Panc1 (cell line): Measurements from ENCODE around the gene CCDC9B. TPM values are rescaled to one million over a fixed set of nuclear protein-coding genes. Genes with fewer than 3 reads are reported as not detected.

ENCODE experiments used
- ATAC-seq: fragments of 200-7000 bp; cut with Tn5 transposase; 2 replicates; pipeline ENCODE4 v1.9.1; 2020; ENCODE audit warnings: mild to moderate bottlenecking, moderate library complexity
- BruUV-seq: library from RNA; stranded (reverse); fragments of 400-500 nt; replicated peaks from 2 replicates; lab custom pipeline; 2021; lab: Mats Ljungman, UMichigan
- CTCF ChIA-PET: fragments of 300-600 bp; sonication (Branson Sonifier 250); formaldehyde crosslinking; loops from one replicate; lab custom pipeline; 2022; ENCODE audit warnings: antibody characterized with exemption; lab: Charles Lee
- POLR2A ChIA-PET: fragments of 300-600 bp; sonication (Branson Sonifier 250); formaldehyde crosslinking; loops from one replicate; lab custom pipeline; 2022; ENCODE audit warnings: antibody characterized with exemption; lab: Charles Lee
- DNase-seq: peaks from one replicate; pipeline ENCODE4 v3.0.0-alpha.2; 2010; ENCODE audit warnings: low read depth, low spot score
- H3K27ac ChIP-seq: 2 replicates; pipeline ENCODE4 v1.5.1; 2011; ENCODE audit warnings: mild to moderate bottlenecking, low read length, inconsistent platforms
- H3K27me3 ChIP-seq: fragments of 200-500 bp; sonication (Bioruptor generic); 2 replicates; pipeline ENCODE4 v1.6.0; 2014; ENCODE audit warnings: low read length, inconsistent platforms; ENCODE audit not compliant: control insufficient read depth, insufficient read depth
- H3K36me3 ChIP-seq: fragments of 200-500 bp; sonication (Bioruptor generic); 2 replicates; pipeline ENCODE4 v1.5.1; 2014; ENCODE audit warnings: inconsistent platforms, mild to moderate bottlenecking, low read length, moderate library complexity; ENCODE audit not compliant: control insufficient read depth, insufficient read depth
- H3K4me1 ChIP-seq: 2 replicates; pipeline ENCODE4 v1.5.1; 2011; ENCODE audit warnings: inconsistent platforms, mild to moderate bottlenecking, low read length, moderate library complexity; ENCODE audit not compliant: control insufficient read depth, insufficient read depth
- H3K4me3 ChIP-seq, 2 experiments: 2 replicates each; pipeline ENCODE4 v1.5.1; 2011 to 2012; ENCODE audit warnings: low read depth in 2 of 2, low read length in 2 of 2, mild to moderate bottlenecking in 2 of 2, inconsistent platforms in 1 of 2, moderate library complexity in 1 of 2
- H3K9me3 ChIP-seq: fragments of 200-500 bp; sonication (Bioruptor generic); 2 replicates; pipeline ENCODE4 v1.5.1; 2014; ENCODE audit warnings: low read depth, mild to moderate bottlenecking, inconsistent platforms, low read length, moderate library complexity; ENCODE audit not compliant: control insufficient read depth, insufficient read depth
- CTCF ChIP-seq: fragments of 450-650 bp; IDR thresholded peaks from 2 replicates; pipeline ENCODE4 v1.5.1; 2017; ENCODE audit warnings: mild to moderate bottlenecking
- POLR2AphosphoS5 ChIP-seq: IDR thresholded peaks from 2 replicates; pipeline ENCODE4 v1.6.1; 2012; ENCODE audit warnings: mild to moderate bottlenecking, low read depth, low read length, moderate library complexity
- REST ChIP-seq, 2 experiments: IDR thresholded peaks; 2 replicates each; pipeline ENCODE4 v1.6.1; 2011 to 2012; ENCODE audit warnings: low read depth in 2 of 2, control low read depth in 1 of 2, low read length in 1 of 2, mild to moderate bottlenecking in 1 of 2, moderate library complexity in 1 of 2; ENCODE audit not compliant: insufficient read depth in 1 of 2
- SIN3A ChIP-seq: IDR thresholded peaks from 2 replicates; pipeline ENCODE4 v1.6.1; 2012; ENCODE audit warnings: low read depth, mild to moderate bottlenecking, low read length, moderate library complexity, borderline replicate concordance; ENCODE audit not compliant: insufficient read depth
- TCF7L2 ChIP-seq: IDR thresholded peaks from 2 replicates; pipeline ENCODE4 v1.6.1; 2011; ENCODE audit warnings: mild to moderate bottlenecking, low read depth, low read length, inconsistent platforms
- in situ Hi-C: cut with HindIII; loops from 2 replicates; pipeline ENCODE4 v1.10.0; 2016; ENCODE audit warnings: low sequenced_read_pairs, low pct_unique_long_range_greater_than_20kb
- intact Hi-C: fragments of 100-400 bp; cut with micrococcal nuclease; formaldehyde crosslinking; loops from one replicate; pipeline ENCODE4 v1.10.0; 2022; ENCODE audit not compliant: unreplicated experiment
- total RNA-seq: library from RNA; stranded (reverse); gene quantifications from one replicate; pipeline ENCODE4 v1.2.1, GENCODE V29; 2021; ENCODE audit not compliant: unreplicated experiment

Gene CCDC9B
- total RNA-seq, 1 experiment from 2014 or later: 55.9 TPM

- in situ Hi-C loops: no loop called here
- intact Hi-C loops: no loop called here
- H3K27me3 ChIP-seq: no peaks in the 10 kb centered on the region
Observed at GRCh38 chr15:40292246-40292645, 48.5 kb downstream of the CCDC9B start.

GRCh38 chr15:40290918-40291574 lies 49.7 kb downstream of the CCDC9B start:
- ChIA-PET POLR2A (interaction anchor here (0.6 kb wide), 2 partner anchors 14 to 466 kb away, joined by 8 to 9 read pairs; no protein-coding TSS in a partner anchor), CTCF (interaction anchor here (0.7 to 1.3 kb wide), 4 partner anchors 12 to 191 kb away, joined by 3 to 11 read pairs (median 4); partner anchors contain the start of gene CCDC9B)
- Histone ChIP-seq H3K27ac (no peak overlapping the region), H3K4me3 (peak overlapping the region; percentile 24 to 33), H3K36me3 (no peaks in the 10 kb centered on the region), H3K4me1 (peaks cover 9% of the 10 kb centered on the region; the same call in 1 of the 2 replicates), H3K9me3 (no peaks in the 10 kb centered on the region), H3K27me3 (no peaks in the 10 kb centered on the region)
- BruUV-seq: no TSS peak
- ATAC-seq (peak; percentile 85), DNase-seq (no peak)
- TF ChIP-seq SIN3A: no peak
- TF ChIP-seq REST (IDR thresholded peaks at IDR 0.05; ENCODE audit: insufficient read depth in 1 of 2, low read depth in 2 of 2, low read length in 1 of 2): no peak
- TF ChIP-seq CTCF: no peak
- no peak for TF ChIP-seq POLR2AphosphoS5
- TF ChIP-seq TCF7L2: no peak
- in situ Hi-C loops (no loop called here), intact Hi-C loops (no loop called here)

More at GRCh38 chr15:40292246-40292645, 48.5 kb downstream of the CCDC9B start:
- ChIA-PET CTCF (no interaction called here), POLR2A (no interaction called here)
- DNase-seq (no peak), ATAC-seq (no peak)
- TF ChIP-seq CTCF (no peak), POLR2AphosphoS5 (no peak), REST (IDR thresholded peaks at IDR 0.05; ENCODE audit: insufficient read depth in 1 of 2, low read depth in 2 of 2, low read length in 1 of 2) (no peak), SIN3A (no peak), TCF7L2 (no peak)
- no peak overlapping the region for H3K4me3 ChIP-seq
- no TSS peak for BruUV-seq
- H3K9me3 ChIP-seq: no peaks in the 10 kb centered on the region
- H3K4me1 ChIP-seq: peaks cover 9% of the 10 kb centered on the region; the same call in 1 of the 2 replicates
- H3K36me3 ChIP-seq: no peaks in the 10 kb centered on the region
- no peak overlapping the region for H3K27ac ChIP-seq
